ENCODE measurements around the gene LIN37.

Gene LIN37

DNA sequence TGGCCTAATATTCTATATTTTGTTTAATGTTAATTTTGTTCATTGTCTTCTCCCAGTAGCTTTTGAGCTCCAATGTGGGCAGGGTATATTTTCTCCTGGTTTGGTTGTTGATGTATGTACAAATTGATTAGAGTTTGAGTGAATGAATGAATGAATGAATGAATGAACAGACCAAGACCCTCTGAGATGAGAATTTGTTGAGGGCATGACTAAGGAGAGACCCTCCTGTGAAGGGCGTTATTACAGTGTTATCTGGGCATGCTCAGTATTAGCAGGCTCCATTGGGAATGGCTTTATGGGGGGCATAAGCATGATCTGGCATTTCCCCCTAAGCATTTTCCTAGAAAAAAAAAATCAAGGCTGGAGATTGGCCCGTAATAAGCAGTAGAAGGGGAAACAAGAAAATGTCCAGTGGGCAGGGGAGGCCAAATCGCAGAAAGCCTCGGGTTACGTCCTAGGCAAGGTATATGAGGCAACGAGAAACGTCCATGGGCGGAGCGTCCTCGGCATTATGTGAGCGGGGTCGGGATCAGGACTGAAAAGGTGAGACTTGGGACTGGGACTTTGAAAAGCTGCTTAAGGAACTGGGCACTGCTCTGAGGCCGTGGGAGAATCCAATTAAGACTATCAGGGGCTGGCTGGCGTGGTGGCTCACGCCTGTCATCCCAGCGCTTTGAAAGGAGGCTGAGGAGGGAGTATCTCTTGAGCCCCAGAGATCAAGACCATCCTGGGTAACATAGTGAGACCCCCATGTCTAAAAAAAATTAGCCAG lies 26.1 kb downstream of the LIN37 start:
- DNase-seq (ENCODE audit: low read depth in 2 of 2): no peak

DNA sequence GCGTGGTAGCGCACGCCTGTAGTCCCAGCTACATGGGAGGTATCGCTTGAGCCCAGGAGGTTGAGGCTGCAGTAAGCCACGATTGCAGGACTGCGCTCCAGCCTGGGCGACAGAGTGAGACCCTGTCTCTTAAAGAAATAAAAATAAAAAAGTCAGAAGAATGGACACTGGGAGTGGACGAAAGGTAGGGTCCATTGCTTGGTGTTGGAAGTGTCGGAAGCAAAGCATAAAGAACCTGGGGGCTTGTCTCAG lies 26.6 kb downstream of the LIN37 start:
- DNase-seq (ENCODE audit: low read depth in 2 of 2): no peak

DNA sequence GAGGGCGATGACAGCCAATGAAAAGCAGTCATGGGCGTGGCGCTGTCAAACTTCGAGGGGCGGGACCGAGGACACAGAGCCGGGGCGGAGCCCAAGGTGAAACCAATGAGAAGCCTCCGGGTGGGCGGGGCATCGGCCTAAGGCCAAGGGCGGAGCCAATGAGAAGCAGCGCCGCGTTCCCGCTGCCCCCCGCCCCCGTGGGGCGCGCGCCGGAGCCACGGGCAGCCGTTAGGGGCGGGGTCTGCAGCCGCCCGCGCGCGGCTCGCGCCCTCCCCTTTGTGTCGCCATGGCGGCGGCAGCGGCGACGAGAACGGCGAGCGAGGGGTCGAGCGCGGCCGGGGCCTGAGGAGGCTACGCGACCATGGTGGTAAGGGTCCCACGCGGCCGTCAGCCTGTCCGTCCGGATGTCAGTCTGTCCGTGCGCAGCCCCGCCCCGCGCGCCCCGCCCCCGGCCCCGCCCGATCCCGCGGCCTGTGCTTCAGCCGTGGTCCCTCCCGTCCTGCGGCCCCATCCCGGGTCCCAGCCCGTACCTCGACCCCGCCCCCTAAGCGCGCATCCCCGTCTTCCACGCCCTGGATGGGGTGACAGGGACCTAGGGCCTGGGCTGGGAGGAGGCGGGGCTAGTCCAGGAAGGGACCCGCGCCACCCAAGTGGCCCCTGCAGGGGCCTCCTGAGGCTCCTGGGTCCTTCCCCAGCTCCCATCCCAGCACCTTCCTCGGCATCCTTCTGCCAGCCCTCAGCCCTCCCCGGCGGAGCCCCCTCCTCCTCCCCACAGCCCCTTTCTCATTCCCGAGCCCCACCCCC lies 27.1 kb downstream of the LIN37 start, which contains the start of gene ARHGAP33:
ARHGAP33 (plus strand) TSS at position 267 of the 804 bp plus-strand sequence; CDS start at position 362, 95 bp downstream.
- DNase-seq (ENCODE audit: low read depth in 2 of 2): peak; percentile 97

DNA sequence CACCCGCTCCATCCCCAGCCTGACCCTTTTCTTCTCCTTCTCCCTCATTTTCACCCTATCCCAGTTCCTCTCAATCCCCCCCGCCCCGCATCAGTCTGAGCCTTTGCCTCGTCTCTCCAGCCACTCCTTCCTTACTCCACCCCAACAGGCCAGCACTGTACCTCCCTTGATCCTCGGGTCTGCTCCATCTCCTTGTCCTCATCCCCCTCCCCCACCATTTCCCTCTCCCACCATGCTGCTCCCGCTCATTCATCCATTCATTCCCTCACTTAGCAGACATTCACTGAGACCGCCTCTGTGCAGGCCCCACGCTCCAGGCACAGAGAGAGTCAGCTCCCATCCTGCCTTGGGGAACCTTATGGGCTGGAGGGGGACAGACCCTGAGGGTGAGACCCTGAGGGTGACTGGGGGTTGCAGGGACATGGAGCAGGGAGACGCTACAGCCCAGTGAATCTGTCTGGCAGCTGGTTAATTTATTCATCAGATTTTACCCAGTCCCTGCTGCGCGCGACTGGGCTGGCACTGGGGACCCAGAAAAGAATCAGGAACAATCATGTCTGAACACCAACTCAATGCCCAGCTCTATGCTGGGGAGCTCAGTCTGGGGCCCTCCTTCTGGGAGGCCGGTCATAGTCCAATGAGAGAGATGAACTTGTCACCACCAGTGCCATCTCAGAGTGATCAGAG lies 27.9 kb downstream of the LIN37 start:
- DNase-seq (ENCODE audit: low read depth in 2 of 2): no peak

DNA sequence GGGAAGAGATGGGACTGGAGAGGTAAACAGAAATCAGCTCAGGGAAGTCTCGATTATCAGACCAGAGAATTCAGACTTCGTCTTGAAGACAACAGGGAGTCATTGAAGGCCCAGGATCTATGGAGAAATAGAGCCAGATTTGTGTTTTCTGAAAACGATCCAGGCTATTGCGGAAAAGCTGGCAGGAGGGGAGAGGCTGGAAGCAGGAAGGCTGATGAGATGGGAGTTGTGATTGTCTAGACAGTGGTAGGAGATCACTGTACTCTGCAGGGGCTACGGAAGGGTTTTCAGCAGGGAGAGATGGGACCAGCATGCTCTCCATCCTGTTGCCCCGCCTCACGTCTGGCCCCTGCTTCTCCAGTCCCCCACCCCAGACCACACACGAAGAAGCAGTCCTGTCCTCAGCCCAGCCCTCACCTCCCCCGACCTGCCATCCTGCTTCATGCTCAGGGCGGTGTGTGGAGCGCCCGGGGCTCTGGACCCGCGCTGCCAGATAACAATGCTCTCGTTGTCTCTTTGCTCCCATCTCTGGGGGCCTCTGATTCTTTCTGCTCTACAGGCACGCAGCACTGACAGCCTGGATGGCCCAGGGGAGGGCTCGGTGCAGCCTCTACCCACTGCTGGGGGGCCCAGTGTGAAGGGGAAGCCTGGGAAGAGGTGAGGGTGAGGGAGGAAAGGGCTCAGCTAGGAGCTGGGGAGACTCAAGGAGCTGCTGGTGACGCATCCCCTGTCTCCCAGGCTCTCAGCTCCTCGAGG lies 28.9 kb downstream of the LIN37 start:
- no peak for DNase-seq (ENCODE audit: low read depth in 2 of 2)

DNA sequence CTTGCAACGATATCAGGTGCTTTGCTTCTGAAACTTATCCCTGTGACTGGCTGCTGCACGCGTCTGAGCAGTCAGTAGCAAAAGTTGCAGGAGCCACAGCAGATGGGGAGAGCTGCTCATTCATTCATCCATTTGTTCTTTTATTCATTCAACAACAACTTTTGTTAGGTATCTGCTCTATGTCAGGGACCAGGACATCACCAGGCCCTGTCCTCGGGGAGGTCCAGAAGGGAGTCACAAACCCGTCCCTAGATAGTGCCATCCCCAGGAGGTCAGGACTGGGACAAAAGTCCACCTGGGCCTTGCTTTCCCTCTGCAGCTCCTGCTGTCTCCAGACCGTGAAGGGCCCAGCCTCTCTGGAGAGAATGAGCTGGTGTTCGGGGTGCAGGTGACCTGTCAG lies 29.6 kb downstream of the LIN37 start:
- DNase-seq (ENCODE audit: low read depth in 2 of 2): no peak

DNA sequence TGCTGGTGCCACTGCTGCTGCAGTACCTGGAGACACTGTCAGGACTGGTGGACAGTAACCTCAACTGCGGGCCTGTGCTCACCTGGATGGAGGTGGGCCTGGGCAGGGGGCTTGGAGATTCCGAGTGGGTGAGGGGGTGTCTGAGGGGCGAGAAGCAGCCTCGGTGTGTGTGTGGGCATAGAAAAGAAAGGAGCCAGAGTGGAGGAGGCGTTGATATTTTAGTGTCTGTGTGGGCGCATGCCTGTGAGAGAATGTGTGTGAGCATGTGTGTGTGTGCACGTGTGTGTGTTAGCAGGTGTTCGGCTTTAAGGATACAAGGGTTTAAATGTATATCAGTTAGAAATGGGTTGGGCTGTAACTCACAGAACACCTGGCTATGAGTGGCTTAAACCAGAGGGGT lies 30.7 kb downstream of the LIN37 start:
- no peak for DNase-seq (ENCODE audit: low read depth in 2 of 2)

DNA sequence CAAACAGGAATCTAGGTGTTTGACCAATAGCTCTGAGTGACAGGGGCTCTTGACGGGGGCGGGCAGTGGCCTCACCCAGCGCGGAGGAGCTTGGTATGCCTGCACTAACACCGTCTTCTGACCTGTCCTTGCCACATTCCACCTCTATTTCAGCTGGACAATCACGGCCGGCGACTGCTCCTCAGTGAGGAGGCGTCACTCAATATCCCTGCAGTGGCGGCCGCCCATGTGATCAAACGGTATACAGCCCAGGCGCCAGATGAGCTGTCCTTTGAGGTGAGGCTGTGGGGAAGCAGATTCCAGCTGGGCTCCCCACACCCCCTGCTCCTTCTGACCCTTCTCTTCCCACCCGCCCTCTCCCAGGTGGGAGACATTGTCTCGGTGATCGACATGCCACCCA lies 31.7 kb downstream of the LIN37 start:
- DNase-seq (ENCODE audit: low read depth in 2 of 2): no peak

DNA sequence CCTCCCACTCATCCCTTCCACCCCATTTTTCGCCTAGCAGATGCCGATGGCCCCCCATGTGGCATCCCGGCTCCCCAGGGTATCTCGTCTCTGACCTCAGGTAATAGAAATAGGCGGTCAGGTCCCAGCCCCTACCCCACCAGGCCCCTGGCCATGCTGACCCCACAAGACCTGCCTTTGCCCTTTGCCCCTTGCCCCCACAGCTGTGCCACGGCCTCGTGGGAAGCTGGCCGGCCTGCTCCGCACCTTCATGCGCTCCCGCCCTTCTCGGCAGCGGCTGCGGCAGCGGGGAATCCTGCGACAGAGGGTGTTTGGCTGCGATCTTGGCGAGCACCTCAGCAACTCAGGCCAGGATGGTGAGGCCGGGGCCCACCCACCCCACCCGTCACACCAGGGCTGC lies 32.3 kb downstream of the LIN37 start:
- DNase-seq (ENCODE audit: low read depth in 2 of 2): no peak

DNA sequence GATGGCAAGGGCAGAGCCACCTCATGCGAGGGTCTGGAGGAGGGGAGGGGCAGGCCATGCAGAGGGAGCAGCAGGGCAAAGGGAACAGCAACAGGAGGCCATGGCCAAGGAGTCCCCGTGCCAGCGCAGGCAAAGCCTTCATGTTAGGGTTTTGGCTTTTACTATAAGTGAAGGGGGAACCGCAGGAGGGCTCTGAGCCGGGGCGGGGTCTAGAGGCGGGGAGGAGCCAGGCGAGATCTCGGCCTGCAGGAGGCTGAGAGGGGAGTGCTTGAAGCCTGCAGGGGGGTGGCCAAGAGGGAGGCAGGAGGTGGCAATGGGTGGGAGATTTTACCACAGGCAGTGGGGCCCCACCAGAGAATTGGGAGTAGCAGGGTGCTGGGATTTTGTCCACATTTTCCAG lies 33.3 kb downstream of the LIN37 start:
- no peak for DNase-seq (ENCODE audit: low read depth in 2 of 2)

DNA sequence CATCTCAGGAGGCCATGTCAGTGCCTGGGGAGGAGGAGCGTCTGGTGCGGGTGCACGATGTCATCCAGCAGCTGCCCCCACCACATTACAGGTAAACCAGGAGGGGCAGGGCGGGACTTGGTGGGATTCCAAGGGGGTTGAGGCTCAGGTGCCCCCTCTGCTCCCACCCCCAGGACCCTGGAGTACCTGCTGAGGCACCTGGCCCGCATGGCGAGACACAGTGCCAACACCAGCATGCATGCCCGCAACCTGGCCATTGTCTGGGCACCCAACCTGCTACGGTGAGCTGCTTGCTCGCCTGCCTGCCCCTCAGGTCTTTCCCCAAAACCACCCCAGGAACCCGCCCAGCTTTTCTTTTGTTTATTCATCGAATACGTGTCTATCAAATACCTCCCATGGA lies 34.2 kb downstream of the LIN37 start:
- no peak for DNase-seq (ENCODE audit: low read depth in 2 of 2)

DNA sequence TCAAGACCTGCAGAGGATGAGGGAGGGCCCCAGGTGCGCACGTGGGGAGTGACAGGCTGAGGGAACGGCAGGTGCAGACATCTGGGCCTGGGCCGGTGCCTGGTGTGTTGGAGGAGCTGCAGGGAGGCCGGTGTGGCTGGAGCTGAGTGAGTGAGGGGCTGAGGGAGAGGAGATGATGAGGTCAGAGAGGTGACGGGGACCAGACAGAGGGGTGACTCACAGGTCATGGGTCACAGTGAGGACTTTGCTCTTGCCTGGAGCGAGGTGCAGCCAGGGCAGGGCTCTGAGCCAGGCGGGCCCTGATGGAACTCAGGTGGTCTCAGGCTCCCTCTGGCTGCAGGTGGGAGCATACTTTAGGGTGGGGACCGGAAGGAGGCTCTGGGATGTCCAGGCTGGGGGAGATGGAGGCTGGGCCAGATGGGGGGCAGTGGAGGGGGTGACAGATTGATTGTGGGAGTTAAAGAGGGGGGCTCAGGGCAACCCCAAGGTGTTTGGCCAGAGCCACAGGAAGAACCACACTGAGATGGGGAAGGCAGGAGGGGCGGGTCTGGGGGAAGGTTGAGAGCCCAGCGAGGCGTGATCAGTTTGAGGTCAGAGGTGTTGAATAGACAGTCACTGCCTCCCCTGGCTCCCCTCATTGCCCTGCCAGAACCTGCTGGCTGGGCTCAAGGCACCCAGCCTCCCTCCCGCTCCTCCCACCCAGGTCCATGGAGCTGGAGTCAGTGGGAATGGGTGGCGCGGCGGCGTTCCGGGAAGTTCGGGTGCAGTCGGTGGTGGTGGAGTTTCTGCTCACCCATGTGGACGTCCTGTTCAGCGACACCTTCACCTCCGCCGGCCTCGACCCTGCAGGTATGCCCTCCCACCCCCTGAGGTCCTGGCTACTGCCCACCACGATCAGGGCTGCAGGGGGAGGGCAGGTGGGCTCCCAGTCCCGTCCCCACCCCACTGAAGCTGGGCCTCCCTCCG lies 35.4 kb downstream of the LIN37 start:
- DNase-seq (ENCODE audit: low read depth in 2 of 2): no peak

DNA sequence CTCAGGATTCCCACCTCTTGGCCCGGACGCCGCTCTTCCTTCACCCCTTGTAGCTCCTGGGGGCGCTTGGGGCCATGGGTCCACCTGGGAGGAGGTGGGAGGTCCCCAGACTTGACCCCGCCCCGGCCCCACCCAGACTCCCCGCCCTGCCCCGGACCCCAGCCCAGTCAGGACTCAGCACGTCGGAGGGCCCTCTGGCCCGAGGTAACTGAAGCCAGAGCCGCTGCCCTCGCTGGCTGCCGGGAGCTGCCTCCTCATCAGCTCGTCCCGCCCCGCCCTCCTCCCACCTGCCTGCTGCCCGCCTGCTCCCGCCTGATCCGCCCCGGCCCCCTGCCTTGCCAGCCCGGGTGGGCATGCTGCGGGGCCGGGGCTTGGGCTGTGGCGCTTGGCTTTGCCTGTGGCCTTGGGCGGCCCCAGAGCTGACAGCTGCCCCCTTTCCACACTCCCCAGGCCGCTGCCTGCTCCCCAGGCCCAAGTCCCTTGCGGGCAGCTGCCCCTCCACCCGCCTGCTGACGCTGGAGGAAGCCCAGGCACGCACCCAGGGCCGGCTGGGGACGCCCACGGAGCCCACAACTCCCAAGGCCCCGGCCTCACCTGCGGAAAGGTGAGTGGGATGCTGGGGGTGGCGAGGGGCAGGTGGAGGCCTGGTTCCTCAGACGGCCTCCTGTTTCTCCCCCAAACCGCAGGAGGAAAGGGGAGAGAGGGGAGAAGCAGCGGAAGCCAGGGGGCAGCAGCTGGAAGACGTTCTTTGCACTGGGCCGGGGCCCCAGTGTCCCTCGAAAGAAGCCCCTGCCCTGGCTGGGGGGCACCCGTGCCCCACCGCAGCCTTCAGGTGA lies 36.3 kb downstream of the LIN37 start:
- no peak for DNase-seq (ENCODE audit: low read depth in 2 of 2)

DNA sequence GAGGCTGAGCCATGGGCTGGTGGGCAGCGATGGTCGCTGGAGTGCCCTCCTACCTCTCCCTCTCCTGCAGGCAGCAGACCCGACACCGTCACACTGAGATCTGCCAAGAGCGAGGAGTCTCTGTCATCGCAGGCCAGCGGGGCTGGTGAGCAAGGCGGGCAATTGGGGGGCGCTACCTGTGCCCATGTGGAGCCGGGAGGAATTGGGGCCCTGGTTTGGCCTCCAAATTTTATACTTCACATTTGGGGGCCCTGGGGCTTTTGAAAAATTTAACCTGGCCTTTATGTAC lies 36.9 kb downstream of the LIN37 start:
- DNase-seq (ENCODE audit: low read depth in 2 of 2): no peak

DNA sequence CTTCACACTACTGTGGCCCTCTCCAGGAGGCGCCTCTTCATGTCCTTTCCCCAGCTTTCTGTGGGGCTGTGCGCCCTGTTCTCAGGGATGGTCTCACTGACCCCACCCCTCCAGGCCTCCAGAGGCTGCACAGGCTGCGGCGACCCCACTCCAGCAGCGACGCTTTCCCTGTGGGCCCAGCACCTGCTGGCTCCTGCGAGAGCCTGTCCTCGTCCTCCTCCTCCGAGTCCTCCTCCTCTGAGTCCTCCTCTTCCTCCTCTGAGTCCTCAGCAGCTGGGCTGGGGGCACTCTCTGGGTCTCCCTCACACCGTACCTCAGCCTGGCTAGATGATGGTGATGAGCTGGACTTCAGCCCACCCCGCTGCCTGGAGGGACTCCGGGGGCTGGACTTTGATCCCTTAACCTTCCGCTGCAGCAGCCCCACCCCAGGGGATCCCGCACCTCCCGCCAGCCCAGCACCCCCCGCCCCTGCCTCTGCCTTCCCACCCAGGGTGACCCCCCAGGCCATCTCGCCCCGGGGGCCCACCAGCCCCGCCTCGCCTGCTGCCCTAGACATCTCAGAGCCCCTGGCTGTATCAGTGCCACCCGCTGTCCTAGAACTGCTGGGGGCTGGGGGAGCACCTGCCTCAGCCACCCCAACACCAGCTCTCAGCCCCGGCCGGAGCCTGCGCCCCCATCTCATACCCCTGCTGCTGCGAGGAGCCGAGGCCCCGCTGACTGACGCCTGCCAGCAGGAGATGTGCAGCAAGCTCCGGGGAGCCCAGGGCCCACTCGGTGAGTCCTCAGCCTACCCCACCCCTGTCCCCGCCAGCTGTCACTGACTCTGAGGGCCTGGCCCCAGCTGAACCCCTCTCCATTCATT lies 38.2 kb downstream of the LIN37 start:
- no peak for DNase-seq (ENCODE audit: low read depth in 2 of 2)

DNA sequence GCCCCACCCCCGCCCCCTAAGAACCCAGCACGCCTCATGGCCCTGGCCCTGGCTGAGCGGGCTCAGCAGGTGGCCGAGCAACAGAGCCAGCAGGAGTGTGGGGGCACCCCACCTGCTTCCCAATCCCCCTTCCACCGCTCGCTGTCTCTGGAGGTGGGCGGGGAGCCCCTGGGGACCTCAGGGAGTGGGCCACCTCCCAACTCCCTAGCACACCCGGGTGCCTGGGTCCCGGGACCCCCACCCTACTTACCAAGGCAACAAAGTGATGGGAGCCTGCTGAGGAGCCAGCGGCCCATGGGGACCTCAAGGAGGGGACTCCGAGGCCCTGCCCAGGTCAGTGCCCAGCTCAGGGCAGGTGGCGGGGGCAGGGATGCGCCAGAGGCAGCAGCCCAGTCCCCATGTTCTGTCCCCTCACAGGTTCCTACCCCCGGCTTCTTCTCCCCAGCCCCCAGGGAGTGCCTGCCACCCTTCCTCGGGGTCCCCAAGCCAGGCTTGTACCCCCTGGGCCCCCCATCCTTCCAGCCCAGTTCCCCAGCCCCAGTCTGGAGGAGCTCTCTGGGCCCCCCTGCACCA lies 38.9 kb downstream of the LIN37 start:
- DNase-seq (ENCODE audit: low read depth in 2 of 2): no peak

DNA sequence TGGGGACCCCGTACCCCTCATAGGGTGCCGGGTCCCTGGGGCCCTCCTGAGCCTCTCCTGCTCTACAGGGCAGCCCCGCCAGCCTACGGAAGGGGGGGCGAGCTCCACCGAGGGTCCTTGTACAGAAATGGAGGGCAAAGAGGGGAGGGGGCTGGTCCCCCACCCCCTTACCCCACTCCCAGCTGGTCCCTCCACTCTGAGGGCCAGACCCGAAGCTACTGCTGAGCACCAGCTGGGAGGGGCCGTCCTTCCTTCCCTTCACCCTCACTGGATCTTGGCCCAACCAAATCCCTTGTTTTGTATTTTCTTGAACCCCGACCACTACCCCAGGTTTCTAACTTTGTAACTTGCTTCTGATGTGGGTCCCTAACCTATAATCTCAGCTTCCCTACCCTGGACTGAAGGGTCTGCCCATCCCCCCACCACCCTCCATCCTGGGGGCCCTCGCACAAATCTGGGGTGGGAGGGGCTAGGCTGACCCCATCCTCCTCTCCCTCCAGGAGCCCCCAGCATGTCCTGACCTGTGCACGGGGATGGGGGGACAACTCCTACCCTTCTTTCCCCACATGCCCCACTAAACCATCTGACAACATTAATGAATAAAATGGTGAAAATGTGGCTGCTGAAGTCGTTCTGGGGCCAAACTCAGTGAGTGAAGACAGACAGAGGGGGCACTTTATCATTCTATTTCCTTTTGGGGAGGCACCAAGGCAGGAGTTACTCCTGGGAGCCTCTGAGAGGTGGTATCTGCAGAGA lies 40.0 kb downstream of the LIN37 start:
- no peak for DNase-seq (ENCODE audit: low read depth in 2 of 2)

All from stimulated activated CD8-positive, alpha-beta memory T cell treated with anti-CD3 and anti-CD28 coated beads, Interleukin-15, amount 100 ng/mL, for 48 hours (primary cell).